DMS 273 (cell line): ENCODE measurements around the gene SDCBP2.
"Not testable (repeated sequence)": the region's sequence is repeated elsewhere in the genome, so short reads cannot be mapped to it uniquely, and the experiment has no call there.

Experiments
- DNase-seq: peaks from one replicate; lab custom pipeline; 2025; ENCODE audit not compliant: unreplicated experiment; lab: John Stamatoyannopoulos, UW

Gene SDCBP2

GRCh38 chr20:1360094-1360846, 31.3 kb upstream of the SDCBP2 start:
- DNase-seq: no peak

GRCh38 chr20:1357921-1358671, 29.2 kb upstream of the SDCBP2 start:
- no peak for DNase-seq

GRCh38 chr20:1353956-1354355, 25.0 kb upstream of the SDCBP2 start:
- DNase-seq: no peak

- no peak for DNase-seq
Measured at GRCh38 chr20:1346315-1346969, 17.5 kb upstream of the SDCBP2 start.

- no peak for DNase-seq
Measured at GRCh38 chr20:1345756-1346093, 16.8 kb upstream of the SDCBP2 start.

- no peak for DNase-seq
Measured at GRCh38 chr20:1345030-1345755, 16.3 kb upstream of the SDCBP2 start.

- not testable (repeated sequence) for DNase-seq
Measured at GRCh38 chr20:1343446-1344124, 14.6 kb upstream of the SDCBP2 start.

- peak; percentile 57 for DNase-seq
Measured at GRCh38 chr20:1341561-1342265, 12.8 kb upstream of the SDCBP2 start.

- no peak for DNase-seq
Measured at GRCh38 chr20:1338801-1339200, 9.9 kb upstream of the SDCBP2 start.

GRCh38 chr20:1338096-1338495, 9.2 kb upstream of the SDCBP2 start:
- no peak for DNase-seq

GRCh38 chr20:1337441-1337840, 8.5 kb upstream of the SDCBP2 start:
- no peak for DNase-seq

GRCh38 chr20:1336699-1337367, 7.9 kb upstream of the SDCBP2 start:
- peak; percentile 49 for DNase-seq

- no peak for DNase-seq
Measured at GRCh38 chr20:1335961-1336698, 7.2 kb upstream of the SDCBP2 start.

GRCh38 chr20:1334761-1335160, 5.8 kb upstream of the SDCBP2 start:
- DNase-seq: no peak

GRCh38 chr20:1334370-1334731, 5.4 kb upstream of the SDCBP2 start:
- DNase-seq: no peak

GRCh38 chr20:1333462-1334369, 4.8 kb upstream of the SDCBP2 start:
- DNase-seq: no peak

- no peak for DNase-seq
Measured at GRCh38 chr20:1332749-1333300, 3.9 kb upstream of the SDCBP2 start.
